GM12874 (cell line): ENCODE results near the gene TEX264.

ENCODE experiments used
- TF ChIP-seq, protein P1 (sequence below): IDR thresholded peaks from 2 replicates; pipeline ENCODE4 v1.5.1; 2011; ENCODE audit warnings: low read depth, mild to moderate bottlenecking, control low read depth, low read length, moderate library complexity; ENCODE audit not compliant: insufficient read depth

TEX264 gene

DNA sequence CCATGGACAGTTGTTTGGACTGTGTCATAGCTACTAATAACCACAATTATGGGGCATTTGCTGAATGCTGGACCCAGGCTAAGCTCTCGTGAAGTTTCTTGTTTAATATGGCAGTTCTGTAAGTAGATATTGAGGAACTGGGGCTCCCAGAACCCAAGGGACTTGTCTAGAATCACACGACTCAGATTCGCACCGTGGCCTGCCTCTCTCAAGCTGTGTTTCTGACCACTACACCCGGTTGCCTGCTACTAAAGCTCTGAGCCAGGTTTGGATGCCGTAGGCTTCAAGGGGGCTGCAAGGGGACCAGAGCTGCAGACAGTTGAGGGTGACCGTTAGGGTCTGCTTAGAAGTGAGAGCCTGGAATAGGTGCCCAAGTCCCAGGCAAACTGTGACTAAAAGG lies 11.5 kb downstream of the TEX264 start:
- TF ChIP-seq, protein P1, sequence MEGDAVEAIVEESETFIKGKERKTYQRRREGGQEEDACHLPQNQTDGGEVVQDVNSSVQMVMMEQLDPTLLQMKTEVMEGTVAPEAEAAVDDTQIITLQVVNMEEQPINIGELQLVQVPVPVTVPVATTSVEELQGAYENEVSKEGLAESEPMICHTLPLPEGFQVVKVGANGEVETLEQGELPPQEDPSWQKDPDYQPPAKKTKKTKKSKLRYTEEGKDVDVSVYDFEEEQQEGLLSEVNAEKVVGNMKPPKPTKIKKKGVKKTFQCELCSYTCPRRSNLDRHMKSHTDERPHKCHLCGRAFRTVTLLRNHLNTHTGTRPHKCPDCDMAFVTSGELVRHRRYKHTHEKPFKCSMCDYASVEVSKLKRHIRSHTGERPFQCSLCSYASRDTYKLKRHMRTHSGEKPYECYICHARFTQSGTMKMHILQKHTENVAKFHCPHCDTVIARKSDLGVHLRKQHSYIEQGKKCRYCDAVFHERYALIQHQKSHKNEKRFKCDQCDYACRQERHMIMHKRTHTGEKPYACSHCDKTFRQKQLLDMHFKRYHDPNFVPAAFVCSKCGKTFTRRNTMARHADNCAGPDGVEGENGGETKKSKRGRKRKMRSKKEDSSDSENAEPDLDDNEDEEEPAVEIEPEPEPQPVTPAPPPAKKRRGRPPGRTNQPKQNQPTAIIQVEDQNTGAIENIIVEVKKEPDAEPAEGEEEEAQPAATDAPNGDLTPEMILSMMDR: no peak

DNA sequence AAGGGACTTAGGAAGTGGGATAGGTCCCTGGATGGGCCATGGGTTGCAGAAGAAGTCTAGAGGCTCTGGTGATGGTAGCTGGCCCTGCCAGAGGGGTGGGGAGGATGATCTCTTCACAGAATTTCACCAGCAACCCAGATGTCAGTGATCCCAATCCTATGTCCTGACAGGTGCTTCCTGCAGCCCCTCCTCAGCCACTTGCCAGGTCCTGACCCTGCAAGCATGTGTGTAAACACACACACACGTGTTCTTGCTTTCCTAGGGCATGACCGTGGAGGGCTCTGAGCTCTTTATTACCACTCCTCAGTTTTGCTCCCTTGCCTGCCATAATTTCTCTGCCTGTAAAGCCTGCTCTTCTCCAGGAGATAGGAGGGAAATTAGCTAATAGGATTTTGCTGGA lies 12.5 kb downstream of the TEX264 start:
- TF ChIP-seq, protein P1: no peak

DNA sequence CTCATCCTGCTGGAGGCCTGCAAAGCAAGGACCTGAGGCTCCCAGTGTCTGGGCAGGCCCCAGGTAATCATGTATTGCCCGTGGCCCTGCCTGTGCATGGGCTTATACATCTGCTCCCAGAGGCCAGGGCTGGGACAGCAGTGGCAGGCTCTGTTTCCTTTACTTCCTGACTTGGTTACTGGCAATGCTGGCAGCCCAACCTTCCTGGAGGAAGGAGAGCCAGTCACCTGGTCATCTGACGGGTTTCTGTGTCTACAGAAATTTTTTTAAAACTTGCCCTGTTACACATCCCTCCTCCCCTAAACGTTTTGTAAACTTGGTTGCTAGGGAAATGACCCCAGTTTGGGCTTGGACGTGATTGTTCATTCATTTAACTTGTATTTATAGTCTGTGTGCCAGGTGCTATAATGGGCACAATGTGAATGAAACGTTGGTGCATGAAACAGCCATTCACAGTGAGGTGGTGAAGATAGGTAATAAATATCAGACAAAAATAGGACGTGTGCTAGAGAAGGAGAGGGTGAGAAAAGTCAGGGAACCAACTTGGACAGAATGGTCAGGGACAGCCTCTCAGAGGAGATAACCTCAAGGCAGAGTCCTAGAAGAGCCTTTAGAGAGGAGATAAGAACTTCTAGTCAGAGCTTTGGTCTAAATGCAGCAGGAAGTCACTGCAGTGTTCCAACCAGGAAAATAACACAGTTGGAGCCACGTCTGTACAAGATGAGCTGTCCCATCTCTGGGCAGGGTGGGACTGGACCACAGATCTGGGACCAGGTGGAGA lies 14.1 kb downstream of the TEX264 start:
- TF ChIP-seq, protein P1: no peak

DNA sequence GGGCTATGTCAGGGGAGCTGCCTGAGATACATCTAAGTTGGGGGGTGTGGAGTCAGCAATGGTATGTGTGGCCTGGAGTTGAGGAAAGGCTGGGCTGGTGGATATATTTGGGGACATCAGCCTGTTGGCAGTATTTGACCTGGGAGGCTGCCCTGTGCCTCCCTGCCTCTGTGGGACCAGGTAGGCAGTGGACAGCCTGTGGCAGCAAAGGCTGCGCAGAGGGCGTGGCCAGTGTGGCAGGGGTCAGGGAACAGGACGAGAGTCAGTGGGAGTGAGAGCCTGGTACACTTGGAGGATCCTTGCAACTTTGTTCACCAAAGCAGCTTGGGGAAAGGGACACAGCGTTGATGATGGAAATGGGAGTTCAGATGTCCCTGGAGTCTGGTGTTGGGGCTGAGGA lies 15.0 kb downstream of the TEX264 start:
- TF ChIP-seq, protein P1: no peak

DNA sequence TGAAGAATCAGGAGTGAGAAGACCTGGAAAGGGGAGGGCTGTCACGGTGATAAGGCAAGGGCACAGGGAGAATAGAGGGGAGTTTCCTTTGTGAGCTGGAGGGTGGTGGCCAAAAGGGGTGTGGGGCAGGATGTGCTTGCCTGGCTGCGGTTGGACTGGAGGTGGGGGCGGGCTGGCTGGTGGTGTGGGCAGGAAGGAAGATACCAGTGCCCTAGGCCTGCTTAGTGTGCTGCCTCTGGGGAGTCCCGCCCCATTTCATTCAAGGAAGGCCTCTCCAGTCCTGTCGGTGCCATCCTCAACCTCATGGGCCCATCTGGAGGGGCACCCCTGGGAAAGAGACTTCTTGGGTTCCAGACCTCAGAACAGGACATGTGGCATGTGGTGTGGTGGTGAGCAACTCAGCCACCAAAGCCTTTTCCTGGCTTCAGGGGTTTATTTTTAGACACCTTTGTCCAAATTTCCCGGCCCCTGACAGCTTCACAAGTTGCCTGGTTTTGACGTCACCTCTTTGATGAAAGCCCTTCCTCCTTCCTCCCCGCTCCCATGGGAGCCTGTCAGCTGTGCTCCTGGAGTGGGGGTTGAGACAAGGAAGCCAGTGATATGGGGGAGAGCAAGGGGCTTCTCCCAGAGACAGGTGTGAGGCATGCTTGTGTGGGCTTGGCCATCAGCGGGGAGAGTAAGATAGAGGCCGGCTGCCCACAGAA lies 15.6 kb downstream of the TEX264 start:
- TF ChIP-seq, protein P1: no peak

DNA sequence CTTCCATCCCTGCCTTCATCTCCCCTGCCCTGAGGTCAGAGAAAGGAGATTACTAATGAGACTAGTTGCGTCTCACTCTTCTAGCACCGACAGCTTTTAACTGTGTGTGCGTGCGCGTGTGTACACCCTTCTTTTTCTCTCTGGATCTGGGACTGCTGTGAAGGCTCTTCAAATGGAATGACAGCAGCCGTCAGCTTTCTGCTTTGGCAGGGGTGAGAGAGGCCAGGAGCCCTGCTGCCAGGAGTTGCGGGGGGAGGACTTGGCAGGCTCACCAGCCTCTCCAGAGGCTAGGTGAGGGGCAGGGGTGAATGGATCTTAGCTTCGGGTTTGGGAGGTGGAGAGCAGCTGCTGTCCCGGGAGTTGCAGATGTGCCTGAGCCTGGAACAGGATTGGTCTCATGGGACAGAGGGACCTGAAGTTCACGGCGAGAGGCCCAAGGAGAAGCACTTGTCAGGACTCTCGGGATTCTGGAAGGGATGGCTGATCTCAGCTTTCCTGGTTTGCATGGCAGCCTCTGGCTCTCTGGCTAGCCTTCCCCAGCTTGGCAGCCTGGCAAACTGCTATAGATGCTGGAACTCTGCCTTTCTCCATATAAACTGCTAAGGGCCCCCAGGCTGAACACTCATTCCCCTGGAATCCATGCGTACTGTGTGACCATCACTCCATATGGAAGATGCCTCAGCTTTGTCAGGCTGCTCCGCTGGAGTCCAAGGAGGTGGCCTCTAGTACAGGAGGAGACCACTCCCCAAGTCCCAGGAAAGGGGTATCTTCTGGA lies 16.6 kb downstream of the TEX264 start:
- TF ChIP-seq, protein P1: no peak

DNA sequence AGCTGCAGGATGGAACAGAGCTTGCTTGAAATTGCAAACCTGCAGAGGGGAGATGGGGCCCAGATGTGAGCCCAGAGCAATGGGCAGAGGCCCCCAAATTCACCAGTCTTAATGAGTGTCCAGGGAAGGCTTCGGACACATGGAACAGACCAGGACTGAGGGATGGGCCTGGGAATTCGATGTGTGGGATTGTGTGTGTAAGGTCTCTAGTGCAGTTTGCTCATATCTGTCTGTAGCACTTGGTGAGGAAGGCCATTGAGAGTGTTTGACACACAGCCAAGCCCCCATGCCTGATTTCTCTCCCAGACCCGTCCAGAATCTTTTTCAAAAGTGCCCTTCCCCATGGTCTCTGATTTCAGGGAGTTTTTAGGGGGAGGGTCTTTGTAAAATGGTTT lies 17.2 kb downstream of the TEX264 start:
- TF ChIP-seq, protein P1: no peak
